ENCODE measurements around the gene NUP58. TPM values are rescaled to one million over a fixed set of nuclear protein-coding genes. Genes with fewer than 3 reads are reported as not detected.

Gene NUP58
- total RNA-seq, 1 donor from 2014 or later, result 50.7 TPM

- no peak for DNase-seq (ENCODE audit: low read depth)
- H3K4me3 ChIP-seq (ENCODE audit: low read depth, low read length), result peak overlapping the region; percentile 94
Measured at GRCh38 chr13:25286308-25286968, 15.0 kb upstream of the NUP58 start.

GRCh38 chr13:25286969-25287961, 14.2 kb upstream of the NUP58 start, which contains the start of gene MTMR6:
MTMR6 (minus strand) TSS chr13:25287488; CDS start chr13:25287247, 241 bp downstream.
- no peak for DNase-seq (ENCODE audit: low read depth)
- TF ChIP-seq CTCF (conservative IDR thresholded peaks at IDR 0.05; ENCODE audit: low read depth, low read length), result peak; percentile 92

More at GRCh38 chr13:25286308-25286968, 15.0 kb upstream of the NUP58 start:
- TF ChIP-seq CTCF (conservative IDR thresholded peaks at IDR 0.05; ENCODE audit: low read depth, low read length), result no peak

GRCh38 chr13:25288966-25289365, 12.5 kb upstream of the NUP58 start:
- no peak for DNase-seq (ENCODE audit: low read depth)
- H3K4me3 ChIP-seq (ENCODE audit: low read depth, low read length), result no peak overlapping the region
- no peak for TF ChIP-seq CTCF (conservative IDR thresholded peaks at IDR 0.05; ENCODE audit: low read depth, low read length)

More at GRCh38 chr13:25286969-25287961, 14.2 kb upstream of the NUP58 start, which contains the start of gene MTMR6:
- peak within 1 kb of the TSS; percentile 94 for H3K4me3 ChIP-seq (ENCODE audit: low read depth, low read length)

GRCh38 chr13:25291691-25292090, 9.7 kb upstream of the NUP58 start:
- no peak for TF ChIP-seq CTCF (conservative IDR thresholded peaks at IDR 0.05; ENCODE audit: low read depth, low read length)
- no peak overlapping the region for H3K4me3 ChIP-seq (ENCODE audit: low read depth, low read length)
- no peak for DNase-seq (ENCODE audit: low read depth)

GRCh38 chr13:25292301-25292700, 9.1 kb upstream of the NUP58 start:
- peak; percentile 36 for DNase-seq (ENCODE audit: low read depth)
- H3K4me3 ChIP-seq (ENCODE audit: low read depth, low read length), result no peak overlapping the region
- TF ChIP-seq CTCF (conservative IDR thresholded peaks at IDR 0.05; ENCODE audit: low read depth, low read length), result no peak

- TF ChIP-seq CTCF (conservative IDR thresholded peaks at IDR 0.05; ENCODE audit: low read depth, low read length), result no peak
- no peak for DNase-seq (ENCODE audit: low read depth)
- H3K4me3 ChIP-seq (ENCODE audit: low read depth, low read length), result no peak overlapping the region
Measured at GRCh38 chr13:25295228-25295627, 6.2 kb upstream of the NUP58 start.

All from epithelial cell of proximal tubule (primary cell).